ENCODE measurements around the gene ABI1.

The ABI1 gene

DNA sequence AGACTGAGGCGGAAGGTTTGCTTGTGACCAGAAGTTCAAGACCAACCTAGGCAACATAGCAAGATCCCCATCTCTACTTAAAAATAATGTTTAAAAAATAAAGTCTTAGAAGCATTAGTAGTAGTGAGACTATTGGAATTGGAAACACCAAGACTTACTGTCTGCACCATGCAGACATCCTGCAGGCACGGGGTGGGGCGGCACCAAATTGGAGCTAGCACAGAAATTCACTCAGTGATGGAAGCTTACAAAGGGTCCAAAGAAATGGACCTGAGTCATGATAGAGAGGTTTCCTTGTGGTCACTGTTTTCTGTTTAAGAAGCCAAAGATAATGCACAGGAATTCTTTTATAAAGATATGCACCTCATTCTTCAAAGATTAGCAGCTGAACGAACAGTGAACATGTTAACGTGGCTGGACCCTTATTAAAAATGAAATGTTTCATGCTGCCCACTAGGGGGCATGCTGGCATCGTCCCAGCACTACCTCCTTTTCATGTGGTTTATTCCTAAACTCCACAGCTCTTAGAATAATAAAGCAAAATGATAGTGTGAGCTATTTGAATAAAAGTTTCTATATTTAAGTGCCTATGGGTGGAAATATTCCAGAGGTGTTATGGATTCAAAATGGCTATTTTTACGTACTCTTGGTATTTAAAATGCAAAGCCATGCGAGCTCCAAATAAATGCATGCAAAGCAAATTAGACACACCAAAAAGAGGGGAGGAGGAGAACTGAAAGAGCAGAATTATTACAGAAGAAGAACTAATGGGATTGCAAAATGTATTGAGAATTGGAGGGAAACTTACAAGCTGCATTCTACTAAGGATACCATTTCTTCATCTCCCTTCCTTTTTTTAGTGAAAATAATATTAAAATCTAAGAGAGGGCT is 134.7 kb downstream of the ABI1 start:
- Histone ChIP-seq H3K36me3 (ENCODE audit: insufficient read depth, low read length) (peaks cover 87% of the 10 kb centered on the region), H3K9ac (ENCODE audit: low read depth, low read length) (no peak overlapping the region), H3K9me3 (ENCODE audit: insufficient read depth, low read length, severe bottlenecking) (no peaks in the 10 kb centered on the region), H3K79me2 (ENCODE audit: insufficient read depth, low read length) (no peaks in the 10 kb centered on the region; the same call in 1 of the 2 replicates), H3K4me3 (ENCODE audit: low read depth in 1 of 2, low read length in 2 of 2) (no peak overlapping the region), H3K27ac (ENCODE audit: low read length) (no peak overlapping the region), H4K20me1 (ENCODE audit: insufficient read depth, low read length) (0 out of 2 replicates have a peak, but pooled peaks cover 4% of the 10 kb centered on the region), H3K27me3 (ENCODE audit: insufficient read depth, low read length, poor library complexity) (no peaks in the 10 kb centered on the region), H3K4me2 (ENCODE audit: insufficient read depth, low read length) (no peak overlapping the region), H2AFZ (ENCODE audit: low read depth, low read length) (no peak overlapping the region), H3K4me1 (ENCODE audit: insufficient read depth, low read length) (no peaks in the 10 kb centered on the region)
- DNase-seq (peak; percentile 65), ATAC-seq (ENCODE audit: insufficient read depth, low read depth) (peak; percentile 86)
- TF ChIP-seq EZH2 (IDR thresholded peaks at IDR 0.05; ENCODE audit: borderline replicate concordance, low read depth, low read length, severe bottlenecking), result no peak
- TF ChIP-seq, protein P1, sequence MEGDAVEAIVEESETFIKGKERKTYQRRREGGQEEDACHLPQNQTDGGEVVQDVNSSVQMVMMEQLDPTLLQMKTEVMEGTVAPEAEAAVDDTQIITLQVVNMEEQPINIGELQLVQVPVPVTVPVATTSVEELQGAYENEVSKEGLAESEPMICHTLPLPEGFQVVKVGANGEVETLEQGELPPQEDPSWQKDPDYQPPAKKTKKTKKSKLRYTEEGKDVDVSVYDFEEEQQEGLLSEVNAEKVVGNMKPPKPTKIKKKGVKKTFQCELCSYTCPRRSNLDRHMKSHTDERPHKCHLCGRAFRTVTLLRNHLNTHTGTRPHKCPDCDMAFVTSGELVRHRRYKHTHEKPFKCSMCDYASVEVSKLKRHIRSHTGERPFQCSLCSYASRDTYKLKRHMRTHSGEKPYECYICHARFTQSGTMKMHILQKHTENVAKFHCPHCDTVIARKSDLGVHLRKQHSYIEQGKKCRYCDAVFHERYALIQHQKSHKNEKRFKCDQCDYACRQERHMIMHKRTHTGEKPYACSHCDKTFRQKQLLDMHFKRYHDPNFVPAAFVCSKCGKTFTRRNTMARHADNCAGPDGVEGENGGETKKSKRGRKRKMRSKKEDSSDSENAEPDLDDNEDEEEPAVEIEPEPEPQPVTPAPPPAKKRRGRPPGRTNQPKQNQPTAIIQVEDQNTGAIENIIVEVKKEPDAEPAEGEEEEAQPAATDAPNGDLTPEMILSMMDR (IDR thresholded peaks at IDR 0.05; ENCODE audit: borderline replicate concordance, extremely low read depth, low read length, poor library complexity, severe bottlenecking), result peak; percentile 82

DNA sequence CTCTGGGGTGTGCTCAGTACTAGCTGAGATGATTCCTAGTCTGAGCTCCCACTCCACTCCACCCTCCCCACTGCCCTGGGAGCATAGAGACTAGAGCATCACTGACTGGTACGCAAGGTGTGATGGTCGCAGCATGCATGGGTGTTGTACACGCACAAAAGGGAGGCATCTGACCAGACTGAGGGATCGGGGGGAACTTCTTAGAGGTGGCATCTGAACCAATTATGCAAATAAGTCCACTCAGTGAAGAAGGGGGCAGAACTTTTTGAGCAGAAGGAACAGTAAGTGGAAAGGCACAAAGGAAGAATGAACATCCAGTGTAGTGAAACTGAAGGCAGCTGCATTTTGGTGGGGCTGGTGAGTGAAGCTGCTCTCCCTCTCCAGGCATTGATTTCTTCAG is 137.7 kb downstream of the ABI1 start:
- Histone ChIP-seq H3K36me3 (ENCODE audit: insufficient read depth, low read length) (peaks cover 92% of the 10 kb centered on the region), H3K4me2 (ENCODE audit: insufficient read depth, low read length) (no peak overlapping the region), H4K20me1 (ENCODE audit: insufficient read depth, low read length) (0 out of 2 replicates have a peak, but pooled peaks cover 4% of the 10 kb centered on the region), H2AFZ (ENCODE audit: low read depth, low read length) (no peak overlapping the region), H3K9ac (ENCODE audit: low read depth, low read length) (no peak overlapping the region), H3K4me3 (ENCODE audit: low read depth in 1 of 2, low read length in 2 of 2) (no peak overlapping the region), H3K4me1 (ENCODE audit: insufficient read depth, low read length) (no peaks in the 10 kb centered on the region), H3K79me2 (ENCODE audit: insufficient read depth, low read length) (no peaks in the 10 kb centered on the region; the same call in 1 of the 2 replicates), H3K27ac (ENCODE audit: low read length) (no peak overlapping the region), H3K9me3 (ENCODE audit: insufficient read depth, low read length, severe bottlenecking) (no peaks in the 10 kb centered on the region), H3K27me3 (ENCODE audit: insufficient read depth, low read length, poor library complexity) (no peaks in the 10 kb centered on the region)
- no peak for TF ChIP-seq EZH2 (IDR thresholded peaks at IDR 0.05; ENCODE audit: borderline replicate concordance, low read depth, low read length, severe bottlenecking)
- TF ChIP-seq, protein P1 (IDR thresholded peaks at IDR 0.05; ENCODE audit: borderline replicate concordance, extremely low read depth, low read length, poor library complexity, severe bottlenecking), result no peak
- no peak for ATAC-seq (ENCODE audit: insufficient read depth, low read depth)
- DNase-seq, result no peak

DNA sequence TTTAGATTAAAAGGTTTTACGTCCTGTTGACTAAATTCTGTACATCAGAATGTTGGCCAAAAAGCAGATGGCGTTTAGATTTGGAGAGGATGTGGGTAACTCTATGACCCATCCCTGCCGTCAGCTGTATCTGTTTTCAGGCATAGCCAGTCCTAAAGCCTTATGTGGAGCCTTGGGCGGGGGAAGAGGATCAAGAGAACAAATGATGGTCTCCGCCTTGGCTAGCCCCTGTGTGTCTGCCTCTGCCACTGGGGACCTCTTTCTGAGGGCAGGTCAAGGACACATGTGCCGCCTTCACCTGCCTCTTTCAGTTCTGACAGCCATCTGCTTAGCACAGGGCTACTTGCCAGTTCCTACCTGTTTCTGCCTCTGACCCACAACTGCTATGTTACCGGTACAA is 139.2 kb downstream of the ABI1 start:
- TF ChIP-seq, protein P1 (IDR thresholded peaks at IDR 0.05; ENCODE audit: borderline replicate concordance, extremely low read depth, low read length, poor library complexity, severe bottlenecking), result no peak
- no peak for TF ChIP-seq EZH2 (IDR thresholded peaks at IDR 0.05; ENCODE audit: borderline replicate concordance, low read depth, low read length, severe bottlenecking)
- Histone ChIP-seq H3K27me3 (ENCODE audit: insufficient read depth, low read length, poor library complexity) (no peaks in the 10 kb centered on the region), H3K4me3 (ENCODE audit: low read depth in 1 of 2, low read length in 2 of 2) (no peak overlapping the region), H3K9ac (ENCODE audit: low read depth, low read length) (no peak overlapping the region), H3K4me1 (ENCODE audit: insufficient read depth, low read length) (no peaks in the 10 kb centered on the region), H3K79me2 (ENCODE audit: insufficient read depth, low read length) (peaks cover 4% of the 10 kb centered on the region), H3K36me3 (ENCODE audit: insufficient read depth, low read length) (peaks cover 90% of the 10 kb centered on the region), H2AFZ (ENCODE audit: low read depth, low read length) (no peak overlapping the region), H3K9me3 (ENCODE audit: insufficient read depth, low read length, severe bottlenecking) (no peaks in the 10 kb centered on the region), H3K27ac (ENCODE audit: low read length) (no peak overlapping the region), H3K4me2 (ENCODE audit: insufficient read depth, low read length) (no peak overlapping the region), H4K20me1 (ENCODE audit: insufficient read depth, low read length) (0 out of 2 replicates have a peak, but pooled peaks cover 4% of the 10 kb centered on the region)
- no peak for DNase-seq
- ATAC-seq (ENCODE audit: insufficient read depth, low read depth), result 0 out of 3 replicates have a peak, but pooled peaks have one; percentile 23

All from DND-41 (cell line).